IPS-15b (cell line): ENCODE results near the gene WDR82.

Experiments used
- H3K27me3 ChIP-seq: one replicate; pipeline ENCODE4 v1.6.1; 2013; ENCODE audit warnings: low read length; ENCODE audit not compliant: control insufficient read depth, insufficient read depth
- H3K36me3 ChIP-seq: one replicate; pipeline ENCODE4 v1.6.1; 2013; ENCODE audit warnings: low read length; ENCODE audit not compliant: control insufficient read depth, insufficient read depth
- H3K4me1 ChIP-seq: one replicate; pipeline ENCODE4 v1.6.1; 2013; ENCODE audit warnings: mild to moderate bottlenecking, low read length; ENCODE audit not compliant: control insufficient read depth, insufficient read depth
- H3K4me3 ChIP-seq: one replicate; pipeline ENCODE4 v1.5.1; 2013; ENCODE audit warnings: low read depth, low read length
- H3K9ac ChIP-seq: one replicate; pipeline ENCODE4 v1.6.1; 2013; ENCODE audit warnings: low read depth, mild to moderate bottlenecking, low read length
- H3K9me3 ChIP-seq: one replicate; pipeline ENCODE4 v1.6.1; 2013; ENCODE audit warnings: mild to moderate bottlenecking, low read length; ENCODE audit not compliant: control insufficient read depth, insufficient read depth

WDR82 gene

DNA sequence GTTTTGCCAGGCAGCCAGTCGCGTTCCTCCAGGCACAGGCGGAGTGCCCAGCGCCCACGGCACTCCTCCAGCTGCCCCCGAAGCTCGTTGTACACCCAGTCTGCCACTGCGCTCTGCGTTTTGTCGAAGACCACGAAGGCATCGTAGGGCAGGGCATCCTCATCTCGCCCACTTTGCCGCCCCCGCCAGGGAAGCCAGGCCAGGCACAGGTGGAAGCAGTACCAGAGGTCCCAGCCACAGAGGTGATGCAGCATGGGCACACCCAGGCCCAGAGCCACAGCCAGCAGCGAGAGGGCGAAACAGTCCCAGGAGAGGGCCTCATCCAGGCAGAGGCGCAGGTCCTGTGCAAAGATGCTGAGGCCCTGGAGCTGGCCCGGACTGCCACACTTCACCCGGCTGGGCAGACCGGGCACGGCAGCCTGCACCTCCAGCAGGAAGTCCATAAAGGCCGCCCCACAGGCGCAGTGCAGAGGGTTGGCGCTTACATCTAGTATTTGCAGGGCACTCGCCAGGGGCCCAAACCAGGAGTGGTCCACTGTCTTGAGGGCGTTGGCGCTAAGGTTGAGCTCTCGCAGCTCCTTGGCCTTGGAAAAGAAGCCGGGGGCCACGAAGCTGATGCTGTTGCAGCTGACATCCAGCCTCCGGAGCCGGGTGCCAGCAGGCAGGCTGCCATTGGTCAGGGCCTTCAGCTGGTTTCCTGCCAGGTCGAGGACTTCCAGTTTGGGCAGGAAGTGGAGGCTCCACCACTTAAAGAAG is 56.7 kb downstream of the WDR82 start:
- no peaks in the 10 kb centered on the region for H3K27me3 ChIP-seq
- peaks cover 2% of the 10 kb centered on the region for H3K4me1 ChIP-seq
- H3K9me3 ChIP-seq = no peaks in the 10 kb centered on the region
- no peak overlapping the region for H3K9ac ChIP-seq
- H3K36me3 ChIP-seq = no peaks in the 10 kb centered on the region
- no peak overlapping the region for H3K4me3 ChIP-seq

DNA sequence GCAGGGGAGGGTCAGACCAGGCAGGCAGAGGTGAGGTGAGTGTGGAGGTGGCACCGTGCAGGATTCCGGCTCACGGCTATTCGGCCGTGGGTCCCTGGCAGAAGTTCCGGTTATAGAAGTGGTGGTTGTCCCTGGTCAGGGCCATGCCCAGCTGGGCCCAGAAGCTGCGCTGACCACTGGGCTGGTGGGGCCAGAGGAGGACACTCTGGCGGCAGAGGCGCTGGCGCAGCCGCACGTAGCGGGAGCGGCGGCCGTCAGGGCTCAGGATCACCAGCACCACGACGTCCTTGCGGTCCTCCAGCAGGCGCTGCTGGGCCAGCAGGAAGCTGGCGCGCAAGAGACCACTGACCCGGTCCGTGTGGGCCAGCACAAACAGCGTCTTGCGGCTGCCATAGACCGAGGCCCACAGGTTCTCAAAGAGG is 57.3 kb downstream of the WDR82 start:
- Histone ChIP-seq H3K27me3 (no peaks in the 10 kb centered on the region), H3K9ac (no peak overlapping the region), H3K4me1 (peaks cover 2% of the 10 kb centered on the region), H3K4me3 (no peak overlapping the region), H3K9me3 (no peaks in the 10 kb centered on the region), H3K36me3 (no peaks in the 10 kb centered on the region)

DNA sequence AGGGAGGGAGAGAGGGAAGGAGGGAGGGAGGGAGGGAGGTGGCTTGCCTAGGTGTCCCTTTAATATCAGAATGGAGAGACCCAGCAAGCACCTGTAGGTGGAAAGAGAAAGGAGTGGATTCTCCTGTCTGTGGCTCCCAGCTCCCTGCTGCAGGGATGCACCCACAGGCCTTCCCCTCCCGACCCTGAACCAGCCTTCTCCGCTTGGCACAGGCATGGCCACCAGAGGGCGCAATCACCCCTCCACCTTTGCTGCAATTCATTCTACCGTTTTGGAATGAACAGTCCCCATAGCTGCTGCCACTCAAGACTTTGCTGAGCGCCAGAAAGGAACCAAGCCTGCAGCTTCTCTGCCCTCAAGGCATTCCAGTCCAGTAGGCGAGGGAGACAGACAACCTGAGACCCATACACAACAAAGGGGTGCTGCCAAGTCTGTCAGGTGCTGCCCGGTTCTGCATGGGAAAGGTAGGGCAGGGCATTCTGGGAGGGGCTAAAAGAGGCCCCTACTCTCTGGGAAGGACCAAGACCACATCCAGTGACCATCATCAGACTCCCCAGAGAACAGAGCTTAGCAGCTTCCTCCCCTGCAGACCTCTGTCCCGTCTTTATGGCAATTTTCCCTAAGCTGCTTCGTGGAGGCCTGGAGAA is 57.9 kb downstream of the WDR82 start:
- no peaks in the 10 kb centered on the region for H3K27me3 ChIP-seq
- H3K36me3 ChIP-seq = no peaks in the 10 kb centered on the region
- H3K4me3 ChIP-seq = no peak overlapping the region
- no peak overlapping the region for H3K9ac ChIP-seq
- no peaks in the 10 kb centered on the region for H3K9me3 ChIP-seq
- peaks cover 2% of the 10 kb centered on the region for H3K4me1 ChIP-seq

DNA sequence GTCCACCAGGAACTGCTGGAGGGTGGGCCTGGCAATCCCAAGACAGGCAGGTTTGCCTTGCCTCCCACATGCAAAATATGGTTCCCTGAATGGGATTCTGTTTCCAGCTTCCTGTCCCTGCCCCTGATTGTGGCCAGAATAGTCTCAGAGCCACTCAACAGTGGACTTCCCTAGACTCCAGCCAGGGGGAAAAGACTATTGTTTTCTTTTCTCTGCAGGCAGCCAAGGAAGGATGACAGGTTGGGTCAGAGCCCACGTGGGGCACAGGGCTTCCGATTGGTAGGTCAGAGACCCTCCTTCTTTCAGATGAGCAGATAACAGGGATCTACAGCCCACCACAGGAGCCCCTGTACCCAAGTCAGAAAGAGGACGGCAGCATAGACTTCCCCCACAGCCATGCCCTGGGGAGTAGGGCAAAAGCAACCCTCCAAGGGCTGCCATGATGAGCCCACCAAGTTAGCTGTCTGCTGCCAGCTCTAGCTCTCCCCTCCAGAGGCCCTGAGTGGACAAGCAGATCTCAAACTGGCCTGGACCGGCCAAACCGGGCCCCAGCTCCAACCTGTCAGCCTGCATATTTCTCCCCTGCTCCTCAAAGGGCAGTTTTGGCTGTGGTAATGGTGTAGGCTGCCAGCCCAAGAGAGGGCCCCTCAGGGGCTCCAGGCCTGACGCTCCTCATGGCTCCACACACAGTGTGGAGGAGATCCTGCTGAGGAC is 59.4 kb downstream of the WDR82 start:
- peaks cover 7% of the 10 kb centered on the region for H3K36me3 ChIP-seq
- no peaks in the 10 kb centered on the region for H3K9me3 ChIP-seq
- no peaks in the 10 kb centered on the region for H3K27me3 ChIP-seq
- peaks cover 2% of the 10 kb centered on the region for H3K4me1 ChIP-seq
- H3K4me3 ChIP-seq = no peak overlapping the region
- H3K9ac ChIP-seq = no peak overlapping the region

DNA sequence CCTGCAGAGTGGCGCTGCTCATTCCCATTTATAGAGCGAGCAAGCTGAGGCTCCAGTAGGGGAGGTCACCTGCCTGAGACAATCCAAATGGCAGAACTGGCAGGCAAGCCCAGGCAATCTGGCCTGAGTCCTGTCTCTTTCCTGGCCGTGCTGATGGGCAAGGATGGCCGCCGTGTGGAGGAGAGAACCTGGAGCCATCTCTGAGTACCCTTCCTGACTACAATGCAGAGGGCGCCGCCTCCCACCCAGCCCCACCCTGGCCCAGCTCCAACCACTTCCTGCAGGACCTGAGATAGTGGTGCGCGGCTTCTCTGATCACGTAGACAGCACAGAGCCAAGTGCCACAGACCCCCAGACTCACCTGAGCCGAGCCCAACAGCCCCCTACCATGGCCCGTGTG is 60.0 kb downstream of the WDR82 start:
- no peaks in the 10 kb centered on the region for H3K9me3 ChIP-seq
- no peak overlapping the region for H3K4me3 ChIP-seq
- no peak overlapping the region for H3K9ac ChIP-seq
- peaks cover 2% of the 10 kb centered on the region for H3K4me1 ChIP-seq
- no peaks in the 10 kb centered on the region for H3K27me3 ChIP-seq
- peaks cover 12% of the 10 kb centered on the region for H3K36me3 ChIP-seq

DNA sequence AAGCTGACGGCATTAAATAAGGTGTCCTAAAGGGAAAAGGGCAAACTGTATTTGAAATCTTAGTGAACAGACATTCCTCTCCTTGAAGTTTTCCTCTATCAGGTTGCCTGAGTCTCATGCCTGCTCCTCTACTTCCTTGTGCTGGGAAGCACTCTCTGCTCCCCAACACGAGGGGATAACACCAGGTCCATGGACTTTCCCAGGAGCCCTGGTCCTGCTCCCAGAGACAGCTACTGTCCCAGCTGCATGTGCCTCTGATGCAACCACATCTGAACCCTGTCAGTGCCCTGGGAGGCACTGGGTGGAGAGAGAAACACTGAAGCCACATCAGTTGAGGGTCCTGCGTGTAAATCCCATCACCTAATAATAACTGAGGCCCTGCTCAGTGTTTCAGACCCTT is 60.4 kb downstream of the WDR82 start:
- H3K36me3 ChIP-seq = peaks cover 14% of the 10 kb centered on the region
- H3K4me1 ChIP-seq = peaks cover 2% of the 10 kb centered on the region
- no peak overlapping the region for H3K4me3 ChIP-seq
- no peaks in the 10 kb centered on the region for H3K27me3 ChIP-seq
- H3K9me3 ChIP-seq = no peaks in the 10 kb centered on the region
- no peak overlapping the region for H3K9ac ChIP-seq

DNA sequence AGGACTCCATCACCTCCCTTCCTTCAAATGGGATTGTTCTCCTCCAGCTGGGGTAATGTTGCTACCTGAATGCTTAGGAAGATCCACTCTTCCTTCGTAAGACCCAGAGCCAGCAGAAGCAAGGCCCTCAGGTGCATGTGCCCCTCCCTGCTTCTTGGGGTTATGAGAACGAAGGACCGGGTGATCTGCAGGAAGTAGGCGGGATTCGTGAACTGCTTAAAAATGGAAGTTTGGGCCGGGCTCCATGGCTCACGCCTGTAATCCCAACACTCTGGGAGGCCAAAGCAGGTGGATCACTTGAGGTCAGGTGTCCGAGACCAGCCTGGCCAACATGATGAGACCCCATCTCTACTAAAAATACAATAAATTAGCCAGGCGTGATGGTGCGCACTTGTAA is 61.0 kb downstream of the WDR82 start:
- Histone ChIP-seq H3K9ac (no peak overlapping the region), H3K9me3 (no peaks in the 10 kb centered on the region), H3K36me3 (peaks cover 19% of the 10 kb centered on the region), H3K27me3 (no peaks in the 10 kb centered on the region), H3K4me3 (no peak overlapping the region), H3K4me1 (peaks cover 2% of the 10 kb centered on the region)

DNA sequence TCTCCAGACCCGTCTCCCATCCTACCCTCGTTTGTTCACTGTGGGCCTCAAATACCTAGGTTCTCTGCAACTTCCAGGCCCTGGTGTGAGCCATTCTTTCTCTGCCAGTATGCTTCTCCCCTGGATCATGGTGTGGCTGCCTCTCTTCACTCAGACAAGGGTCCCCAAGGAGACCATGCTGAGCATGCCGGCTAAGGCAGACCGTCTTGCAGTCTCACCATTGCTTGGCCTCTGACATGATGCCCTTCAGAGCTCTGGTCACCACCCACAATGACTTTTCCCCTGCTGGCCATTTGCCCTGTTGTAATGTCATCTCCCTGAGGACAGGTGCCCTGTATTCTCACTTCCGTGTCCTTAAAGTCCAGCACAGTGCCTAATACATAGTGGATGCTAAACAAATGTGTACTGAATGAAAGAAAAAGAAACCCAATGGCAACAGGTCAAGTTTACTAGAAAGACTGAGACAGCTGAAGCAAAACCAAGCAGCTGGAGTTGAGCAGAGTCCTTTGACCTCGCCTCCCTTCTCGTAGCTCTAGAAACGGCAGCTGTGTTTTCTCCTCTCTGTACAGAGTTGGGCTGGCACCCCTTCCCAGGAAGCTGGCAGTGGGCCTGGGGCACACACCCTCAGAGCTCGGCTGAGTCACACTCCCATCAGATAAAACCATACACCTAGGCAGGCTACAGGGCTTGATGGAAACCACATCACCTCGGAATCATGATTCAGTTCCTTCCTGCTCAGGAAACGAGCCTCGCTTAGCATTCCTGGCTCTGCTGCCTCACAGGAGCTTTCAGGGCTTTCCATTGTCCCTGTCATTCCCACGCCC is 61.7 kb downstream of the WDR82 start:
- Histone ChIP-seq H3K9ac (no peak overlapping the region), H3K36me3 (peaks cover 19% of the 10 kb centered on the region), H3K9me3 (no peaks in the 10 kb centered on the region), H3K27me3 (no peaks in the 10 kb centered on the region), H3K4me1 (peaks cover 2% of the 10 kb centered on the region), H3K4me3 (no peak overlapping the region)

DNA sequence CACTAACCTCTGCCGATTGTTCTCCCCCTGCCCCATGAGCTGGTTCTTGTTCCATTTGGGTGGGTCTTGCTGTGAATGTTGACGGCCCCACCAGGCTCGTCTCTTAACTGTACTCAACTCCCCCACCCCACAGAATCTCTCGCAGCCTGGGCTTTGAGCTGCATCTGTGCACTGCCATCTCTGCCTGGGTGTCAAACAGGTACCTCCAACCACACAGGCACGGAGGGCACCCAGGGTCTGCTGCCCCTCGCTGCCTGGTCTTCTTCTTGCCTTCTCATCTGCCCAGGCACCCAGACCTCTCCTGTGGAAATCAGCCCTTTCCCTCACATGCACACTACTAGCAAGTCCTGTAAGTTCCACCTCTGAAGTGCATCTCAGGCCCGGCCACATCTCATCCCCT is 63.1 kb downstream of the WDR82 start:
- peaks cover 28% of the 10 kb centered on the region for H3K36me3 ChIP-seq
- no peak overlapping the region for H3K9ac ChIP-seq
- H3K9me3 ChIP-seq = no peaks in the 10 kb centered on the region
- no peak overlapping the region for H3K4me3 ChIP-seq
- H3K4me1 ChIP-seq = peaks cover 2% of the 10 kb centered on the region
- no peaks in the 10 kb centered on the region for H3K27me3 ChIP-seq

DNA sequence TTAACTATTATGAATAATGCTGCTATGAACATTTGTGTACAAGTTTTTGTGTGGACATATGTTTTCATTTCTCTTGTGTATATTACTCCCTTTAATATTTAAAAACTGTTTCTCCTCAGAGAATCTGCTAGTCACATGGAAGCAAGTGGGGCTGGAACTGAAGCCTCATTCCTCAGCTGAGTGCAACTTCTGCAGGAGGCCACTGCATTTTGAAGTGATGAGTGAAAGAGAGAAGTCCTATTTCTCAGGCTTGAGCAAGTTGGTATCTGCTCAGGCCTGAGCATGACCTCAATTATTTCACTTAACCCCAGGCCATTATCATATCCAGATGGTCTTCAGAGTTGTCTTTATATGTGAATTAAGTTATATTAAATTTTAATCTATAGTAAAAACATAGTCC is 64.5 kb downstream of the WDR82 start:
- Histone ChIP-seq H3K36me3 (peaks cover 40% of the 10 kb centered on the region), H3K27me3 (no peaks in the 10 kb centered on the region), H3K4me3 (no peak overlapping the region), H3K9ac (no peak overlapping the region), H3K9me3 (no peaks in the 10 kb centered on the region), H3K4me1 (peaks cover 2% of the 10 kb centered on the region)

DNA sequence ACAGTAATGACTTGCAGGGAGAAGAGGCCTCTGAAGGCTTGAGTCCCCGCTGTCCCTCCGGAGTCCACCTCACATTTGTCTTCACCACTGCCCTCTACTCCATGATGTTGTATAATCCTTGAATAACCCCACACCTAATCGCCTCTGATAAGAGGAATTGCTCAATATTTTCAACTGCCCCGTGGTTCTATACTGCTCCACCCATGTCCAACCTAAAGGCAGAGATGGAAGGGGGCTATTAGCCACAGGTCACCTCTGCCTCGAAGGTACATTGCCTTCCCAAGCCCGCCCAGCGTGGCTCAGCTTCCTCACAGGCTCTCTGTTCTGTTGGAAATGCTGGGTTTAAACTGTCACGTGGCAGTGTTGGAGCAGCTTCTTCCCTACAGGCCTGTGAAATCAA is 65.4 kb downstream of the WDR82 start:
- Histone ChIP-seq H3K9ac (no peak overlapping the region), H3K9me3 (no peaks in the 10 kb centered on the region), H3K4me3 (no peak overlapping the region), H3K27me3 (no peaks in the 10 kb centered on the region), H3K36me3 (peaks cover 49% of the 10 kb centered on the region), H3K4me1 (no peaks in the 10 kb centered on the region)
